CD14-positive monocyte (primary cell): ENCODE measurements around the gene RTL1. TPM values are rescaled to one million over a fixed set of nuclear protein-coding genes. Genes with fewer than 3 reads are reported as not detected.

Experiments used
- DNase-seq, 3 donors: peaks; one replicate each; pipeline ENCODE4 v3.0.0-alpha.2; 2011 to 2022
- H2AFZ ChIP-seq: 2 replicates; pipeline ENCODE4 v1.6.0; 2012; ENCODE audit warnings: mild to moderate bottlenecking, low read depth, low read length, inconsistent platforms; ENCODE audit not compliant: insufficient read depth, poor library complexity, severe bottlenecking
- H3K27ac ChIP-seq, 2 donors: 1 replicate in 1 of 2; 2 replicates in 1 of 2; pipeline ENCODE4 v1.5.1; 2012 to 2013; ENCODE audit warnings: low read length in 2 of 2, control low read depth in 1 of 2, inconsistent platforms in 1 of 2, low read depth in 1 of 2, mild to moderate bottlenecking in 1 of 2
- H3K27me3 ChIP-seq, 2 donors: one replicate each; pipeline versions ENCODE4 v1.6.0 to v1.6.1; 2011 to 2013; ENCODE audit warnings: low read length in 2 of 2; ENCODE audit not compliant: control insufficient read depth in 2 of 2, insufficient read depth in 2 of 2
- H3K36me3 ChIP-seq, 2 donors: replicated peaks in 1 of 2; 1 replicate in 1 of 2; 2 replicates in 1 of 2; pipeline versions ENCODE4 v1.5.1 to v1.6.1; 2012 to 2013; ENCODE audit warnings: low read length in 2 of 2, control low read depth in 1 of 2, inconsistent platforms in 1 of 2, mild to moderate bottlenecking in 1 of 2; ENCODE audit not compliant: insufficient read depth in 2 of 2, control insufficient read depth in 1 of 2
- H3K4me1 ChIP-seq, 2 donors: 1 replicate in 1 of 2; 2 replicates in 1 of 2; pipeline versions ENCODE4 v1.5.1 to v1.6.1; 2012 to 2013; ENCODE audit warnings: low read length in 2 of 2, control low read depth in 1 of 2, inconsistent platforms in 1 of 2, mild to moderate bottlenecking in 1 of 2, moderate library complexity in 1 of 2; ENCODE audit not compliant: insufficient read depth in 2 of 2, control insufficient read depth in 1 of 2
- H3K4me2 ChIP-seq: replicated peaks from 2 replicates; pipeline ENCODE3; 2012; ENCODE audit warnings: low read length, moderate library complexity, mild to moderate bottlenecking; ENCODE audit not compliant: poor library complexity, severe bottlenecking; ENCODE audit errors: extremely low read depth
- H3K4me3 ChIP-seq, 3 experiments: fragments of 200-600 bp in 1 of 3; sonication (generic) in 1 of 3; replicated peaks in 1 of 3; 1 replicate in 2 of 3; 2 replicates in 1 of 3; pipeline ENCODE4 v1.5.1; 2011 to 2013; ENCODE audit warnings: low read length in 3 of 3, mild to moderate bottlenecking in 3 of 3, control low read depth in 2 of 3, low read depth in 2 of 3, inconsistent platforms in 1 of 3, moderate library complexity in 1 of 3
- H3K79me2 ChIP-seq: 2 replicates; pipeline ENCODE4 v1.6.0; 2012; ENCODE audit warnings: mild to moderate bottlenecking, control low read depth, inconsistent platforms, low read length, moderate library complexity; ENCODE audit not compliant: insufficient read depth
- H3K9ac ChIP-seq: 2 replicates; pipeline ENCODE4 v1.6.0; 2017; ENCODE audit warnings: low read length, mild to moderate bottlenecking; ENCODE audit not compliant: insufficient read depth, poor library complexity, severe bottlenecking
- H3K9me3 ChIP-seq, 2 donors: replicated peaks in 1 of 2; 1 replicate in 1 of 2; 2 replicates in 1 of 2; pipeline versions ENCODE4 v1.5.1 to v1.6.1; 2012 to 2013; ENCODE audit warnings: low read length in 2 of 2, control low read depth in 1 of 2; ENCODE audit not compliant: control insufficient read depth in 1 of 2, insufficient read depth in 1 of 2
- H4K20me1 ChIP-seq: 2 replicates; pipeline ENCODE4 v1.6.0; 2012; ENCODE audit warnings: mild to moderate bottlenecking, low read length, control low read depth, moderate library complexity; ENCODE audit not compliant: insufficient read depth
- H3K27ac Mint-ChIP-seq, 7 donors: one replicate each; pipeline ENCODE4 v1.8.0; 2020; ENCODE audit warnings: mild to moderate bottlenecking in 7 of 7, mixed read lengths in 7 of 7, moderate library complexity in 6 of 7, inconsistent platforms in 2 of 7
- H3K27me3 Mint-ChIP-seq, 3 donors: one replicate each; pipeline ENCODE4 v1.8.0; 2021 to 2022; ENCODE audit warnings: low read depth in 3 of 3, mild to moderate bottlenecking in 3 of 3, mixed read lengths in 3 of 3, moderate library complexity in 3 of 3, inconsistent platforms in 1 of 3
- H3K36me3 Mint-ChIP-seq, 2 donors: one replicate each; pipeline ENCODE4 v1.8.0; 2020; ENCODE audit warnings: mixed read lengths in 2 of 2, inconsistent platforms in 1 of 2, mild to moderate bottlenecking in 1 of 2
- H3K4me1 Mint-ChIP-seq: one replicate; pipeline ENCODE4 v1.8.0; 2020; ENCODE audit warnings: mild to moderate bottlenecking, mixed read lengths
- H3K4me3 Mint-ChIP-seq, 2 donors: one replicate each; pipeline ENCODE4 v1.8.0; 2020; ENCODE audit warnings: mild to moderate bottlenecking in 2 of 2, mixed read lengths in 2 of 2, moderate library complexity in 1 of 2
- H3K9me3 Mint-ChIP-seq, 7 donors: one replicate each; pipeline ENCODE4 v1.8.0; 2020 to 2022; ENCODE audit warnings: mixed read lengths in 7 of 7, mild to moderate bottlenecking in 6 of 7, moderate library complexity in 6 of 7, inconsistent platforms in 2 of 7
- CTCF ChIP-seq: fragments of 200-600 bp; IDR thresholded peaks from one replicate; pipeline ENCODE4 v1.8.0; 2022; ENCODE audit warnings: antibody characterized with exemption, mild to moderate bottlenecking
- WGBS: methylation state at CpG from one replicate; pipeline ENCODE4 v1.1.5; 2013; ENCODE audit warnings: missing lambda C conversion rate; ENCODE audit not compliant: insufficient coverage; 5-methylcytosine and 5-hydroxymethylcytosine counted together
- intact Hi-C, 2 donors: fragments of 100-400 bp; cut with micrococcal nuclease; formaldehyde crosslinking; loops; one replicate each; pipeline versions ENCODE4 v1.15.0 to v1.15.1; 2023
- polyA plus RNA-seq, 3 donors: library from polyadenylated mRNA; depleted of rRNA in 1 of 3; unstranded in 2 of 3; stranded (reverse) in 1 of 3; fragments of 300-500 nt in 2 of 3; fragments of >200 nt in 1 of 3; fragmentation: Illumina TruSeq in 2 of 3; gene quantifications; 1 replicate in 2 of 3; 2 replicates in 1 of 3; pipeline ENCODE4 v1.2.3, GENCODE V29; 2012 to 2021

RTL1 gene
- polyA plus RNA-seq, 3 donors, result not detected

- no peak for TF ChIP-seq CTCF
- no peak overlapping the region for H3K4me2 ChIP-seq
- no CpG with 5 or more reads among the region's 2 CpGs for WGBS
- intact Hi-C loops, result no loop called here
- no peaks in the 10 kb centered on the region for H3K4me1 ChIP-seq
- no peaks in the 10 kb centered on the region for H3K9me3 Mint-ChIP-seq
- no peak overlapping the region for H3K27ac ChIP-seq
- no peaks in the 10 kb centered on the region for H3K36me3 ChIP-seq
- H3K79me2 ChIP-seq, result no peaks in the 10 kb centered on the region
- H3K27me3 Mint-ChIP-seq, result peaks cover 0 to 2% (median 0%) of the 10 kb centered on the region in 3 donors
- no peak overlapping the region for H3K27ac Mint-ChIP-seq
- no peaks in the 10 kb centered on the region for H3K4me1 Mint-ChIP-seq
- no peak overlapping the region for H3K9ac ChIP-seq
- no peak overlapping the region for H3K4me3 Mint-ChIP-seq
- H3K9me3 ChIP-seq, result no peaks in the 10 kb centered on the region
- no peak overlapping the region for H2AFZ ChIP-seq
- no peak for DNase-seq
- no peak overlapping the region for H3K4me3 ChIP-seq
- no peaks in the 10 kb centered on the region for H3K36me3 Mint-ChIP-seq
- no peaks in the 10 kb centered on the region for H4K20me1 ChIP-seq
- H3K27me3 ChIP-seq, result no peaks in the 10 kb centered on the region
These were observed 40.5 kb upstream of the RTL1 start for GRCh38 chr14:100944052-100944451.

GRCh38 chr14:100930270-100930669 lies 26.7 kb upstream of the RTL1 start:
- Histone ChIP-seq H3K4me2 (no peak overlapping the region), H3K4me1 (no peaks in the 10 kb centered on the region), H3K9ac (no peak overlapping the region), H3K4me3 (no peak overlapping the region), H3K9me3 (no peaks in the 10 kb centered on the region), H2AFZ (no peak overlapping the region), H3K79me2 (no peaks in the 10 kb centered on the region), H3K36me3 (no peaks in the 10 kb centered on the region), H3K27ac (no peak overlapping the region), H3K27me3 (no peaks in the 10 kb centered on the region), H4K20me1 (no peaks in the 10 kb centered on the region)
- WGBS, result 100% methylated on average over 1 of the region's 2 CpGs
- peaks cover 0 to 2% (median under 1%) of the 10 kb centered on the region in 3 donors for H3K27me3 Mint-ChIP-seq
- no peak overlapping the region for H3K4me3 Mint-ChIP-seq
- H3K36me3 Mint-ChIP-seq, result no peaks in the 10 kb centered on the region
- H3K4me1 Mint-ChIP-seq, result no peaks in the 10 kb centered on the region
- intact Hi-C loops, result no loop called here
- H3K27ac Mint-ChIP-seq, result no peak overlapping the region
- no peak for TF ChIP-seq CTCF
- DNase-seq, result no peak
- H3K9me3 Mint-ChIP-seq, result peaks cover 0 to 20% (median 9%) of the 10 kb centered on the region in 7 donors
